GM19193 (cell line): Measurements from ENCODE around the gene TLL2.

Experiments
- POLR2A ChIP-seq: IDR thresholded peaks from 4 replicates; pipeline ENCODE4 v1.6.1; 2011; ENCODE audit not compliant: insufficient read depth, insufficient read length; ENCODE audit errors: extremely low read depth

Gene TLL2

DNA sequence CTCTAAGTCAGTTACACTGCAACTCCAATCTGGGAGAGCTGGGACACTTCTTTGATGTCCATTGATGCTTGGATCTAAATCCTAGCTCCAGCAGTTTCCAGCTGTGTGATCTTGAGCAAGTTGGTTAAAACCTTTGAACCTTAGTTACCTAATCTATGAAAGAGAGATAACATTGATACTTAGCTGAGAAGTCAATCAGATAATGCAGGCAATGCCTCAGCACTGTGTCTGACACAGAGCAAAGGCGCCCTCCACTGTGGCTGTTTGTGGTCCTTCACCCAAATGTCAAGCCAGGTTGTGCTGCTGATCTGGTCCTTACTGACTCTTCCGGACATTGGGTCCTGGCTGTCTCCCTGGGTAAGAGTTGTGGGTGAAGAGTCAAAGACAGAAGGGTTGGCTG is 189.3 kb downstream of the TLL2 start:
- TF ChIP-seq POLR2A: no peak

DNA sequence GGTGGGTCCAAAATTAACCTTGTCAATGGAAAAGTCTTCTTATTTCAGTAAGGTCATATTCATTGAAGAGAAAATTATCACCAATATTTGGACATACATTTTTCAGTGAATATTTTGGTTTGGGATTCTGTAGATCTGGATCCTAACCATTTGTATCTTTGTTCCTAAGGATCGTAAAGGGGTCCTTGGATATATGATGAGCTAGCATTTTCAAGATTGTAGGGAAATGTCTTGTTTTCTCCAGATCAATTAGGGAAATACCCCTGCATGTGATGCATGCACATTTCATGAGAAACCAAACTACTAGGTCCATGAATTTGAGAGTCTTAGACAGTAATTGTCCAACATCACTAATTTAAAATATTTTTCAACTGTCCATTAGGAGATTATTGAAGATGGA is 191.5 kb downstream of the TLL2 start:
- TF ChIP-seq POLR2A: no peak

DNA sequence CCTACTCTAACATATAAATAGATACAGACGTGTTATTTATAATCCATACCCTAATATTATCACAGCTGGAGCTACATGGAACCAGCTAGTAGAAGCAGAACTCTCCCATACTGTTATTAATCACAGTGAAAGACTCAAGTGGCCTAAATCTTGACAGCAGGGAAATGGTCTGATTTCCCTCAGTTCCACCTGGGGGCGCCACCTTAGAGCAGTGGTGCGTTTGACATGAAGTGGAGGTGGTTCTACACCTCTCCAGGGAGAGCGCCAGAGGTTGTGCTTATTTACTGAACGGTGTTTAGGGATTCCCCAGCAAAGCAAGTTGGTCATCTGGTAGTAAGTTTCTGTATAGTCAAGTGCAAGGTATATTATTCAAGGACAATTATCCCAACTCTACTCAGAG is 191.9 kb downstream of the TLL2 start:
- TF ChIP-seq POLR2A: no peak

DNA sequence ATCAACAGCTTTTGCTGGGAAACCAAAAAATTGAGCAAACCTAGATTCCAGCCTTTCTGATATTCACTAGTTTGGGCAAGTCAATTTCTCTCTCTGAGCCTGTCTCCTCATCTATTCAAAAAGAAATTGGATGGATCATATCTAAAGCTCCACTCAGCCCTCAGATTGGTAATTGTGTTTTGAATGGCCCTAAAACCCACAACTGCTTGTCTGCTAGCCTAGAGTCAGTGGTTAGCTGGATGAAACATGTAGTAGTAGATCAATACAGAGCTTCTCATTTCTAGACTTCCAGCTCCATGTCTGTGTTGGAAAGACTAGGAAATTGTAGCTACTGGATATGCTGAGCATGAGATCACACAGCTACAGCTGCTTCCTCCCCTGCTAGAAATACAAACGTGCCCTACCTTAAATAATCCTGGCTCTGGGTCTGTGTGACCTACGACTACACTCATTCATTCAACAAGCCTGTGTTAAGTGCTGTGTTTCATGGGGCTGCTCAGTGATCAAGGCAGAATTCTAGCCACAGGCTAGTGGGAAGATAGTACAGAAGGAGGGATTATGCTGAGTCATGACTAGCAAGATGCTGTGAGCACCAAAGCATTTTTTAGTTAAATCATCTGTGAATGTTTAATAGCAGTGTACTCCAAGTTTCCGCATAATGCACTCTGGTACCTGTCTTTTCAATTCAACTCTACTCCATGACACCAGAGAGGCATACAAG is 193.8 kb downstream of the TLL2 start:
- no peak for TF ChIP-seq POLR2A

DNA sequence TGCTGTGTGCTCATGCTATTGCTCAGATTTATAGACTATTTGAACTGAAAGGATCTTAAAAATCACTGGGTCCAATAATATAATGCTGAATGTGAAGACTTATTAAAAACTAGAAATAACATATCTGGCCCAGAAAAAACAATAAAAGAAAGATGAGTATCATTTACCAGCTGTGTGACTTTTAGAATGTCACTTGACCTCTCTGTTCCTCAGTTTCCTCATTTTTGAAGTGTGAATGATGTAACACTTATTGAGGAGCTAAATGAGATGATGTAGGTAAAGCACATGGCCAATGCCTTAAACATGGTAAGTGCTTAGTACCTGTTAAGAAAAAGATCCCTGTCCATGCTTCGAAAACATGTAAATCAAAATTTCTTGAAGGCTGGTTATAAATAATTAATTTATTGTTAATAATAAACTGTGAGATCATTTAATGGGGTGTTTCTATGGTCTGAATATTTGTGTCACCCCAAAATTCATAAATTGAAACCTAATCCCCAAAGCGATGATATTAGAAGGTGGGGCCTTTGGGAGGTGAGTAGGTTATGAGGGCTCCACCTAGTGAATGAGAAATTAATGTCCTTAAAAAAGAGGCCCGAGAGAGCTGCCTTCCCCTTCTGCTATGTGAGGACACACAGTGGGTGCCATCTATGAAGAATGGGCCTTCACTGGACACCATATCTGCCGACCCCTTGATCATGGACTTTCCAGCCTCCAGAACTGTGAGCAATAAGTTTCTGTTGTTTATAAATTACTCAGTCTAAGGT is 196.5 kb downstream of the TLL2 start:
- no peak for TF ChIP-seq POLR2A
